Heart left ventricle (tissue), 13 donors: ENCODE measurements around the gene AKAP17A.

Experiments used
- POLR2A ChIP-seq, 2 donors: fragments of 450-650 bp; IDR thresholded peaks; one replicate each; pipeline ENCODE4 v1.6.1; 2017; ENCODE audit warnings: antibody characterized with exemption in 2 of 2, mild to moderate bottlenecking in 2 of 2, moderate library complexity in 2 of 2
- TF ChIP-seq, protein P1 (sequence below), 12 donors: fragments of 200-600 bp; sonication (generic) in 4 of 12; IDR thresholded peaks; one replicate each; pipeline versions ENCODE4 v1.5.0 to v1.8.0; 2018 to 2022; ENCODE audit warnings: antibody characterized with exemption in 12 of 12, mild to moderate bottlenecking in 5 of 12
- donor health status: ischemic (EF 13 %, LVEDD 7.1; RV severe dilation, severe dysfunction).
- donor health status: DM: no; HTN: yes; CAD: no.
- donor health status: DM: no; HTN: no; CAD: no.
- donor health status: ischemic (EF 25% LVEDD 6.9; RV normal size, moderate dysfunction).
- donor health status: ischemic (EF 25% LVEDD 5.7; RV mildly dilated, moderate dysfunction).
- donor health status: ischemic (EF 35%, LVEDD 5.7; RV mildly dilated, moderate dysfunction).
- donor health status: nonischemic (EF 11% LVEDD 7.7; RV severe dilation, severe dysfunction).
- donor health status: DM: yes; HTN: yes; CAD: no.
- donor health status: PGD.
- donor health status: ischemic (EF 29% LVEDD 5.4; RV normal size, mild dysfunction).
- donor health status: nonischemic (EF 23%, LVEDD 6.1; RV moderate dilation, normal function).

DNA sequence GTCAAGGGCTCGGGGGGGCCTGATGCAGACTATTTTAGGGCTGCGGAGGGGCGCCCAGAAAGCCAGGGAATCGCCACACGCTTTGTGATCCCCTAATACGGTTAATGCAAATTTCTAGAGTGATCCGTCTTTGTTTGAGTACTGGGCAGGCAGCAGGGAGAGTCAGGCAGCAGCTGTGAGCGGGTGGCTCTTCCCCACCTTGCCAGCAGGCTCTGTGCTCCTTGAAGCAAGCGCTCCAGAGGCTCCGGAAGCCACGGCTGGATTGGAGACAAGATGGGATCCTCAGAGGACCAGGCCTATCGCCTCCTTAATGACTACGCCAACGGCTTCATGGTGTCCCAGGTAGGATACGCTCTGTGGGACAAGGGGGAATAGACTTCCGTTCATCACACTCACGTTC, 23.5 kb downstream of the AKAP17A start, which contains the start of gene ASMT:
- TF ChIP-seq, protein P1, sequence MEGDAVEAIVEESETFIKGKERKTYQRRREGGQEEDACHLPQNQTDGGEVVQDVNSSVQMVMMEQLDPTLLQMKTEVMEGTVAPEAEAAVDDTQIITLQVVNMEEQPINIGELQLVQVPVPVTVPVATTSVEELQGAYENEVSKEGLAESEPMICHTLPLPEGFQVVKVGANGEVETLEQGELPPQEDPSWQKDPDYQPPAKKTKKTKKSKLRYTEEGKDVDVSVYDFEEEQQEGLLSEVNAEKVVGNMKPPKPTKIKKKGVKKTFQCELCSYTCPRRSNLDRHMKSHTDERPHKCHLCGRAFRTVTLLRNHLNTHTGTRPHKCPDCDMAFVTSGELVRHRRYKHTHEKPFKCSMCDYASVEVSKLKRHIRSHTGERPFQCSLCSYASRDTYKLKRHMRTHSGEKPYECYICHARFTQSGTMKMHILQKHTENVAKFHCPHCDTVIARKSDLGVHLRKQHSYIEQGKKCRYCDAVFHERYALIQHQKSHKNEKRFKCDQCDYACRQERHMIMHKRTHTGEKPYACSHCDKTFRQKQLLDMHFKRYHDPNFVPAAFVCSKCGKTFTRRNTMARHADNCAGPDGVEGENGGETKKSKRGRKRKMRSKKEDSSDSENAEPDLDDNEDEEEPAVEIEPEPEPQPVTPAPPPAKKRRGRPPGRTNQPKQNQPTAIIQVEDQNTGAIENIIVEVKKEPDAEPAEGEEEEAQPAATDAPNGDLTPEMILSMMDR (IDR thresholded peaks at IDR 0.05): no peak
- TF ChIP-seq POLR2A (IDR thresholded peaks at IDR 0.05): no peak
